ENCODE results near the gene UBN1.
"Not testable (repeated sequence)": the region's sequence is repeated elsewhere in the genome, so short reads cannot be mapped to it uniquely, and the experiment has no call there.

The UBN1 gene

GRCh38 chr16:4904942-4905615, 57.8 kb downstream of the UBN1 start:
- no peak for DNase-seq (ENCODE audit: low spot score)

- DNase-seq (ENCODE audit: low spot score) = no peak
Observed at GRCh38 chr16:4908854-4909401, 61.6 kb downstream of the UBN1 start.

GRCh38 chr16:4909825-4910224, 62.5 kb downstream of the UBN1 start:
- no peak for DNase-seq (ENCODE audit: low spot score)

- no peak for DNase-seq (ENCODE audit: low spot score)
Observed at GRCh38 chr16:4910828-4911227, 63.5 kb downstream of the UBN1 start.

GRCh38 chr16:4911970-4912386, 64.7 kb downstream of the UBN1 start:
- DNase-seq (ENCODE audit: low spot score) = no peak

- DNase-seq (ENCODE audit: low spot score) = no peak
Observed at GRCh38 chr16:4913130-4913773, 66.0 kb downstream of the UBN1 start.

GRCh38 chr16:4913774-4914525, 66.7 kb downstream of the UBN1 start:
- DNase-seq (ENCODE audit: low spot score) = no peak

- no peak for DNase-seq (ENCODE audit: low spot score)
Observed at GRCh38 chr16:4914528-4915225, 67.4 kb downstream of the UBN1 start.

- DNase-seq (ENCODE audit: low spot score) = no peak
Observed at GRCh38 chr16:4915226-4915761, 68.0 kb downstream of the UBN1 start.

GRCh38 chr16:4917117-4917516, 69.8 kb downstream of the UBN1 start:
- DNase-seq (ENCODE audit: low spot score) = no peak

- no peak for DNase-seq (ENCODE audit: low spot score)
Observed at GRCh38 chr16:4918781-4919251, 71.5 kb downstream of the UBN1 start.

GRCh38 chr16:4920826-4921225, 73.5 kb downstream of the UBN1 start:
- DNase-seq (ENCODE audit: low spot score) = no peak

- DNase-seq (ENCODE audit: low spot score) = no peak
Observed at GRCh38 chr16:4922721-4923342, 75.6 kb downstream of the UBN1 start.

- DNase-seq (ENCODE audit: low spot score) = no peak
Observed at GRCh38 chr16:4923853-4924252, 76.6 kb downstream of the UBN1 start.

GRCh38 chr16:4924593-4925292, 77.5 kb downstream of the UBN1 start:
- no peak for DNase-seq (ENCODE audit: low spot score)

- DNase-seq (ENCODE audit: low spot score) = no peak
Observed at GRCh38 chr16:4925293-4925607, 78.0 kb downstream of the UBN1 start.

GRCh38 chr16:4925791-4926190, 78.5 kb downstream of the UBN1 start:
- DNase-seq (ENCODE audit: low spot score) = no peak

GRCh38 chr16:4926928-4927327, 79.6 kb downstream of the UBN1 start:
- no peak for DNase-seq (ENCODE audit: low spot score)

- DNase-seq (ENCODE audit: low spot score) = no peak
Observed at GRCh38 chr16:4927661-4928060, 80.4 kb downstream of the UBN1 start.

GRCh38 chr16:4928227-4928626, 80.9 kb downstream of the UBN1 start:
- DNase-seq (ENCODE audit: low spot score) = no peak

GRCh38 chr16:4929619-4930018, 82.3 kb downstream of the UBN1 start:
- not testable (repeated sequence) for DNase-seq (ENCODE audit: low spot score)

Data from CD4-positive, alpha-beta T cell treated with Interleukin-15 for 4 hours (primary cell).